IMR-90 (cell line): ENCODE data around the gene PPP1R37. TPM values are rescaled to one million over a fixed set of nuclear protein-coding genes. Genes with fewer than 3 reads are reported as not detected.

Experiments
- ATAC-seq: fragments of 200-7000 bp; cut with Tn5 transposase; 2 replicates; pipeline ENCODE4 v1.9.1; 2020; ENCODE audit warnings: low read depth, mild to moderate bottlenecking, moderate library complexity
- BruUV-seq: library from RNA; stranded (reverse); fragments of 400-500 nt; replicated peaks from 2 replicates; lab custom pipeline; 2021; lab: Mats Ljungman, UMichigan
- CTCF ChIA-PET: fragments of 300-600 bp; formaldehyde crosslinking; extraction: SDS; loops from one replicate; lab custom pipeline; 2021; ENCODE audit warnings: antibody characterized with exemption; lab: Yijun Ruan, JAX
- POLR2A ChIA-PET: fragments of 300-600 bp; sonication (Branson Sonifier 250); formaldehyde crosslinking; loops from one replicate; lab custom pipeline; 2022; ENCODE audit warnings: antibody characterized with exemption; ENCODE audit not compliant: unreplicated experiment; lab: Charles Lee
- DNase-seq: peaks from one replicate; pipeline ENCODE4 v3.0.0; 2013
- H2AFZ ChIP-seq: replicated peaks from 2 replicates; pipeline ENCODE3; 2013; ENCODE audit warnings: low read length, mild to moderate bottlenecking; ENCODE audit not compliant: poor library complexity
- H2AK5ac ChIP-seq: 2 replicates; pipeline ENCODE4 v1.6.1; 2013; ENCODE audit warnings: low read depth, low read length, inconsistent platforms
- H2AK9ac ChIP-seq: replicated peaks from 2 replicates; pipeline ENCODE3; 2013; ENCODE audit warnings: mild to moderate bottlenecking, low read depth, low read length, moderate library complexity; ENCODE audit not compliant: poor library complexity
- H2BK120ac ChIP-seq: 2 replicates; pipeline ENCODE4 v1.6.1; 2013; ENCODE audit warnings: low read depth, low read length, inconsistent platforms
- H2BK15ac ChIP-seq: 3 replicates; pipeline ENCODE4 v1.6.1; 2013; ENCODE audit warnings: low read depth, low read length, inconsistent platforms
- H2BK20ac ChIP-seq: 2 replicates; pipeline ENCODE4 v1.6.1; 2013; ENCODE audit warnings: low read depth, mild to moderate bottlenecking, inconsistent platforms, low read length, moderate library complexity
- H2BK5ac ChIP-seq: 2 replicates; pipeline ENCODE4 v1.6.1; 2013; ENCODE audit warnings: mild to moderate bottlenecking, low read depth, low read length, inconsistent platforms; ENCODE audit not compliant: poor library complexity, severe bottlenecking
- H3K14ac ChIP-seq: replicated peaks from 2 replicates; pipeline ENCODE4 v1.6.1; 2013; ENCODE audit warnings: low read depth, low read length, inconsistent platforms
- H3K18ac ChIP-seq: 2 replicates; pipeline ENCODE4 v1.6.1; 2013; ENCODE audit warnings: low read depth, low read length, control low read depth
- H3K23ac ChIP-seq: 2 replicates; pipeline ENCODE4 v1.6.1; 2013; ENCODE audit warnings: low read depth, low read length, inconsistent platforms
- H3K27ac ChIP-seq: 2 replicates; pipeline ENCODE4 v1.5.1; 2013; ENCODE audit warnings: mild to moderate bottlenecking, control low read depth, low read length; ENCODE audit not compliant: insufficient read depth
- H3K27me3 ChIP-seq: 2 replicates; pipeline ENCODE4 v1.6.1; 2013; ENCODE audit warnings: low read length; ENCODE audit not compliant: control insufficient read depth, insufficient read depth
- H3K36me3 ChIP-seq: 2 replicates; pipeline ENCODE4 v1.6.1; 2013; ENCODE audit warnings: low read length, mixed read lengths; ENCODE audit not compliant: control insufficient read depth, insufficient read depth
- H3K4ac ChIP-seq: 2 replicates; pipeline ENCODE4 v1.6.1; 2013; ENCODE audit warnings: low read depth, low read length, inconsistent platforms
- H3K4me1 ChIP-seq: 2 replicates; pipeline ENCODE4 v1.6.1; 2013; ENCODE audit warnings: low read length, mixed read lengths; ENCODE audit not compliant: control insufficient read depth, insufficient read depth
- H3K4me2 ChIP-seq: 2 replicates; pipeline ENCODE4 v1.6.1; 2013; ENCODE audit warnings: low read depth, mild to moderate bottlenecking, control low read depth, low read length, moderate library complexity
- H3K4me3 ChIP-seq: 2 replicates; pipeline ENCODE4 v1.5.1; 2013; ENCODE audit warnings: low read depth, mild to moderate bottlenecking, control low read depth, low read length, moderate library complexity; ENCODE audit not compliant: insufficient read depth
- H3K56ac ChIP-seq: 2 replicates; pipeline ENCODE4 v1.6.1; 2013; ENCODE audit warnings: low read length, inconsistent platforms; ENCODE audit not compliant: insufficient read depth; ENCODE audit errors: extremely low read depth
- H3K79me1 ChIP-seq, 2 experiments: 2 replicates each; pipeline ENCODE4 v1.6.1; 2013; ENCODE audit warnings: low read length in 2 of 2, inconsistent platforms in 1 of 2, low read depth in 1 of 2
- H3K9ac ChIP-seq: 2 replicates; pipeline ENCODE4 v1.6.1; 2013; ENCODE audit warnings: low read depth, low read length, control low read depth
- H3K9me1 ChIP-seq: 2 replicates; pipeline ENCODE4 v1.6.1; 2013; ENCODE audit warnings: low read length, inconsistent platforms; ENCODE audit not compliant: insufficient read depth
- H3K9me3 ChIP-seq: 2 replicates; pipeline ENCODE4 v1.6.1; 2013; ENCODE audit warnings: low read length; ENCODE audit not compliant: control insufficient read depth, insufficient read depth
- H4K20me1 ChIP-seq: 2 replicates; pipeline ENCODE4 v1.6.1; 2013; ENCODE audit warnings: low read length, inconsistent platforms; ENCODE audit not compliant: insufficient read depth
- H4K5ac ChIP-seq: 2 replicates; pipeline ENCODE4 v1.6.1; 2013; ENCODE audit warnings: mild to moderate bottlenecking, low read depth, low read length, control low read depth
- H4K8ac ChIP-seq, 2 experiments: 2 replicates each; pipeline ENCODE4 v1.6.1; 2013; ENCODE audit warnings: low read depth in 2 of 2, low read length in 2 of 2, control low read depth in 1 of 2, inconsistent platforms in 1 of 2
- H4K91ac ChIP-seq: 2 replicates; pipeline ENCODE4 v1.6.1; 2013; ENCODE audit warnings: low read depth, low read length, inconsistent platforms; ENCODE audit not compliant: insufficient read depth
- BHLHE40 ChIP-seq: fragments of 150-350 bp; IDR thresholded peaks from 2 replicates; pipeline ENCODE4 v1.6.1; 2016; ENCODE audit warnings: mild to moderate bottlenecking, low read depth, low read length
- ELK1 ChIP-seq: fragments of 150-350 bp; IDR thresholded peaks from 2 replicates; pipeline ENCODE4 v1.6.1; 2016; ENCODE audit warnings: low read depth, mild to moderate bottlenecking, low read length, moderate library complexity, borderline replicate concordance
- WGBS, 2 experiments: methylation state at CpG; one replicate each; pipeline versions ENCODE4 v1.1.5 to v1.1.7; 2013; ENCODE audit warnings: missing lambda C conversion rate in 2 of 2; ENCODE audit not compliant: insufficient read length in 1 of 2; ENCODE audit errors: extremely low coverage in 2 of 2; 5-methylcytosine and 5-hydroxymethylcytosine counted together
- dilution Hi-C: fragments of 300-500 bp; cut with HindIII; formaldehyde crosslinking; loops from one replicate; pipeline ENCODE4 v1.14.3; 2018; ENCODE audit warnings: low sequenced_read_pairs; ENCODE audit not compliant: unreplicated experiment
- in situ Hi-C: fragments of 300-500 bp; cut with MboI; formaldehyde crosslinking; loops from 3 replicates; pipeline ENCODE4 v1.14.3; 2019; ENCODE audit warnings: low sequenced_read_pairs, inconsistent platforms, mixed read lengths
- intact Hi-C: fragments of 100-400 bp; cut with micrococcal nuclease; formaldehyde crosslinking; loops from 2 replicates; pipeline ENCODE4 v1.10.0; 2022
- polyA plus RNA-seq, 3 experiments: library from polyadenylated mRNA; depleted of rRNA; stranded (reverse); fragments of >200 nt; gene quantifications; 2 replicates each; pipeline ENCODE4 v1.2.3, GENCODE V29; 2012; ENCODE audit warnings: low replicate concordance in 1 of 3
- total RNA-seq: library from RNA; depleted of rRNA; stranded (reverse); fragments of >200 nt; gene quantifications from 2 replicates; pipeline ENCODE4 v1.2.3, GENCODE V29; 2012

The PPP1R37 gene
- total and polyA plus RNA-seq, 2 of the 4 experiments (the other 2 are of a cell fraction) = 13.1 to 18.5 TPM

- WGBS, 2 experiments = 94% methylated on average over 27 of the region's 53 CpGs; no CpG with 5 or more reads in 1 of the 2 experiments
- POLR2A ChIA-PET = no interaction called here
- CTCF ChIA-PET = no interaction called here
- H2BK20ac ChIP-seq = no peak overlapping the region
- H2AK9ac ChIP-seq = no peak overlapping the region
- no peak for TF ChIP-seq ELK1
- no peak for TF ChIP-seq BHLHE40
- H3K4me3 ChIP-seq = no peak overlapping the region
- H4K8ac ChIP-seq = no peak overlapping the region
- peaks cover 45% of the 10 kb centered on the region for H3K36me3 ChIP-seq
- no peak overlapping the region for H3K56ac ChIP-seq
- H3K9me3 ChIP-seq = no peaks in the 10 kb centered on the region
- no peak overlapping the region for H2BK15ac ChIP-seq
- H4K91ac ChIP-seq = no peak overlapping the region
- H2BK5ac ChIP-seq = no peak overlapping the region
- BruUV-seq = no TSS peak
- H3K23ac ChIP-seq = no peak overlapping the region
- no peak overlapping the region for H2AK5ac ChIP-seq
- no peaks in the 10 kb centered on the region; the same call in 1 of the 2 replicates for H4K20me1 ChIP-seq
- in situ Hi-C loops (no loop called here), intact Hi-C loops (no loop called here), dilution Hi-C loops (no loop called here)
- H2BK120ac ChIP-seq = no peak overlapping the region
- no peaks in the 10 kb centered on the region for H3K9me1 ChIP-seq
- no peak overlapping the region for H3K14ac ChIP-seq
- H3K27ac ChIP-seq = no peak overlapping the region
- no peak overlapping the region for H2AFZ ChIP-seq
- H3K79me1 ChIP-seq = peaks cover 2 to 9% of the 10 kb centered on the region in 2 experiments; a peak in 1 of 4 replicates
- no peak for ATAC-seq
- H3K4me2 ChIP-seq = no peak overlapping the region
- H3K4me1 ChIP-seq = no peaks in the 10 kb centered on the region
- no peak overlapping the region for H4K5ac ChIP-seq
- H3K27me3 ChIP-seq = no peaks in the 10 kb centered on the region
- no peak for DNase-seq
- H3K4ac ChIP-seq = no peak overlapping the region
- no peak overlapping the region for H3K9ac ChIP-seq
- H3K18ac ChIP-seq = no peak overlapping the region
These were observed 51.7 kb downstream of the PPP1R37 start for GRCh38 chr19:45144431-45145269.
